IMR-90 (cell line): ENCODE data around the gene RANBP10. TPM values are rescaled to one million over a fixed set of nuclear protein-coding genes. Genes with fewer than 3 reads are reported as not detected.

Source experiments
- ATAC-seq: fragments of 200-7000 bp; cut with Tn5 transposase; 2 replicates; pipeline ENCODE4 v1.9.1; 2020; ENCODE audit warnings: low read depth, mild to moderate bottlenecking, moderate library complexity
- BruUV-seq: library from RNA; stranded (reverse); fragments of 400-500 nt; replicated peaks from 2 replicates; lab custom pipeline; 2021; lab: Mats Ljungman, UMichigan
- CTCF ChIA-PET: fragments of 300-600 bp; formaldehyde crosslinking; extraction: SDS; loops from one replicate; lab custom pipeline; 2021; ENCODE audit warnings: antibody characterized with exemption; lab: Yijun Ruan, JAX
- POLR2A ChIA-PET: fragments of 300-600 bp; sonication (Branson Sonifier 250); formaldehyde crosslinking; loops from one replicate; lab custom pipeline; 2022; ENCODE audit warnings: antibody characterized with exemption; ENCODE audit not compliant: unreplicated experiment; lab: Charles Lee
- DNase-seq: peaks from one replicate; pipeline ENCODE4 v3.0.0; 2013
- H2AFZ ChIP-seq: replicated peaks from 2 replicates; pipeline ENCODE3; 2013; ENCODE audit warnings: low read length, mild to moderate bottlenecking; ENCODE audit not compliant: poor library complexity
- H2AK5ac ChIP-seq: 2 replicates; pipeline ENCODE4 v1.6.1; 2013; ENCODE audit warnings: low read depth, low read length, inconsistent platforms
- H2AK9ac ChIP-seq: replicated peaks from 2 replicates; pipeline ENCODE3; 2013; ENCODE audit warnings: mild to moderate bottlenecking, low read depth, low read length, moderate library complexity; ENCODE audit not compliant: poor library complexity
- H2BK120ac ChIP-seq: 2 replicates; pipeline ENCODE4 v1.6.1; 2013; ENCODE audit warnings: low read depth, low read length, inconsistent platforms
- H2BK15ac ChIP-seq: 3 replicates; pipeline ENCODE4 v1.6.1; 2013; ENCODE audit warnings: low read depth, low read length, inconsistent platforms
- H2BK20ac ChIP-seq: 2 replicates; pipeline ENCODE4 v1.6.1; 2013; ENCODE audit warnings: low read depth, mild to moderate bottlenecking, inconsistent platforms, low read length, moderate library complexity
- H2BK5ac ChIP-seq: 2 replicates; pipeline ENCODE4 v1.6.1; 2013; ENCODE audit warnings: mild to moderate bottlenecking, low read depth, low read length, inconsistent platforms; ENCODE audit not compliant: poor library complexity, severe bottlenecking
- H3K14ac ChIP-seq: replicated peaks from 2 replicates; pipeline ENCODE4 v1.6.1; 2013; ENCODE audit warnings: low read depth, low read length, inconsistent platforms
- H3K18ac ChIP-seq: 2 replicates; pipeline ENCODE4 v1.6.1; 2013; ENCODE audit warnings: low read depth, low read length, control low read depth
- H3K23ac ChIP-seq: 2 replicates; pipeline ENCODE4 v1.6.1; 2013; ENCODE audit warnings: low read depth, low read length, inconsistent platforms
- H3K27ac ChIP-seq: 2 replicates; pipeline ENCODE4 v1.5.1; 2013; ENCODE audit warnings: mild to moderate bottlenecking, control low read depth, low read length; ENCODE audit not compliant: insufficient read depth
- H3K27me3 ChIP-seq: 2 replicates; pipeline ENCODE4 v1.6.1; 2013; ENCODE audit warnings: low read length; ENCODE audit not compliant: control insufficient read depth, insufficient read depth
- H3K36me3 ChIP-seq: 2 replicates; pipeline ENCODE4 v1.6.1; 2013; ENCODE audit warnings: low read length, mixed read lengths; ENCODE audit not compliant: control insufficient read depth, insufficient read depth
- H3K4ac ChIP-seq: 2 replicates; pipeline ENCODE4 v1.6.1; 2013; ENCODE audit warnings: low read depth, low read length, inconsistent platforms
- H3K4me1 ChIP-seq: 2 replicates; pipeline ENCODE4 v1.6.1; 2013; ENCODE audit warnings: low read length, mixed read lengths; ENCODE audit not compliant: control insufficient read depth, insufficient read depth
- H3K4me2 ChIP-seq: 2 replicates; pipeline ENCODE4 v1.6.1; 2013; ENCODE audit warnings: low read depth, mild to moderate bottlenecking, control low read depth, low read length, moderate library complexity
- H3K4me3 ChIP-seq: 2 replicates; pipeline ENCODE4 v1.5.1; 2013; ENCODE audit warnings: low read depth, mild to moderate bottlenecking, control low read depth, low read length, moderate library complexity; ENCODE audit not compliant: insufficient read depth
- H3K56ac ChIP-seq: 2 replicates; pipeline ENCODE4 v1.6.1; 2013; ENCODE audit warnings: low read length, inconsistent platforms; ENCODE audit not compliant: insufficient read depth; ENCODE audit errors: extremely low read depth
- H3K79me1 ChIP-seq, 2 experiments: 2 replicates each; pipeline ENCODE4 v1.6.1; 2013; ENCODE audit warnings: low read length in 2 of 2, inconsistent platforms in 1 of 2, low read depth in 1 of 2
- H3K9ac ChIP-seq: 2 replicates; pipeline ENCODE4 v1.6.1; 2013; ENCODE audit warnings: low read depth, low read length, control low read depth
- H3K9me1 ChIP-seq: 2 replicates; pipeline ENCODE4 v1.6.1; 2013; ENCODE audit warnings: low read length, inconsistent platforms; ENCODE audit not compliant: insufficient read depth
- H3K9me3 ChIP-seq: 2 replicates; pipeline ENCODE4 v1.6.1; 2013; ENCODE audit warnings: low read length; ENCODE audit not compliant: control insufficient read depth, insufficient read depth
- H4K20me1 ChIP-seq: 2 replicates; pipeline ENCODE4 v1.6.1; 2013; ENCODE audit warnings: low read length, inconsistent platforms; ENCODE audit not compliant: insufficient read depth
- H4K5ac ChIP-seq: 2 replicates; pipeline ENCODE4 v1.6.1; 2013; ENCODE audit warnings: mild to moderate bottlenecking, low read depth, low read length, control low read depth
- H4K8ac ChIP-seq, 2 experiments: 2 replicates each; pipeline ENCODE4 v1.6.1; 2013; ENCODE audit warnings: low read depth in 2 of 2, low read length in 2 of 2, control low read depth in 1 of 2, inconsistent platforms in 1 of 2
- H4K91ac ChIP-seq: 2 replicates; pipeline ENCODE4 v1.6.1; 2013; ENCODE audit warnings: low read depth, low read length, inconsistent platforms; ENCODE audit not compliant: insufficient read depth
- MXI1 ChIP-seq: IDR thresholded peaks from 2 replicates; pipeline ENCODE4 v1.6.1; 2012; ENCODE audit warnings: low read depth, mild to moderate bottlenecking, low read length, moderate library complexity, borderline replicate concordance
- SMC3 ChIP-seq: fragments of 150-350 bp; IDR thresholded peaks from 2 replicates; pipeline ENCODE4 v1.6.1; 2016; ENCODE audit warnings: low read depth, mild to moderate bottlenecking, antibody characterized with exemption, low read length, moderate library complexity
- WGBS, 2 experiments: methylation state at CpG; one replicate each; pipeline versions ENCODE4 v1.1.5 to v1.1.7; 2013; ENCODE audit warnings: missing lambda C conversion rate in 2 of 2; ENCODE audit not compliant: insufficient read length in 1 of 2; ENCODE audit errors: extremely low coverage in 2 of 2; 5-methylcytosine and 5-hydroxymethylcytosine counted together
- dilution Hi-C: fragments of 300-500 bp; cut with HindIII; formaldehyde crosslinking; loops from one replicate; pipeline ENCODE4 v1.14.3; 2018; ENCODE audit warnings: low sequenced_read_pairs; ENCODE audit not compliant: unreplicated experiment
- in situ Hi-C: fragments of 300-500 bp; cut with MboI; formaldehyde crosslinking; loops from 3 replicates; pipeline ENCODE4 v1.14.3; 2019; ENCODE audit warnings: low sequenced_read_pairs, inconsistent platforms, mixed read lengths
- intact Hi-C: fragments of 100-400 bp; cut with micrococcal nuclease; formaldehyde crosslinking; loops from 2 replicates; pipeline ENCODE4 v1.10.0; 2022
- polyA plus RNA-seq, 3 experiments: library from polyadenylated mRNA; depleted of rRNA; stranded (reverse); fragments of >200 nt; gene quantifications; 2 replicates each; pipeline ENCODE4 v1.2.3, GENCODE V29; 2012; ENCODE audit warnings: low replicate concordance in 1 of 3
- total RNA-seq: library from RNA; depleted of rRNA; stranded (reverse); fragments of >200 nt; gene quantifications from 2 replicates; pipeline ENCODE4 v1.2.3, GENCODE V29; 2012

Gene RANBP10
- total and polyA plus RNA-seq, 2 of the 4 experiments (the other 2 are of a cell fraction), result 2.7 to 12.1 TPM

DNA sequence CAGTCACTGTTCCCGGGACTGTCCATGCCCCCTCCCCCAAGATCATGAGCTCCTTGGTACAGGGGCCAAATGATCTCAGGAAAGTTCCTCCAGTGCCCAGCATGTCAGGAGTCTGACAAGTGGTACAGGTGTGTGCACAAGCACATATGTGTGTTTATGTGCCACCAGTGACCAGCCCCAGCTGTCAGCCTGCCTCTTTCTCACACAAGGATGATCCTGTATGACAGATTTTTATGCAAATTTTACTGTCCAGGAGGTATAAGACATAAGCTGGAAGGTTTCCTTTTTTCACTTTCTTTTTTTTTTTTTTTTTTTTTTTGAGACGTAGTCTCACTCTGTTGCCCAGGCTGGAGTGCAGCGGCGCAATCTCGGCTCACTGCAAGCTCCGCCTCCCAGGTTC, 55.9 kb downstream of the RANBP10 start:
- Histone ChIP-seq H3K79me1 (peaks cover 5 to 22% of the 10 kb centered on the region in 2 experiments), H2BK20ac (no peak overlapping the region), H3K27ac (no peak overlapping the region), H2BK5ac (no peak overlapping the region), H2AK9ac (no peak overlapping the region), H2BK15ac (no peak overlapping the region), H3K9ac (no peak overlapping the region), H3K36me3 (no peaks in the 10 kb centered on the region; the same call in 1 of the 2 replicates), H2AFZ (no peak overlapping the region), H4K8ac (no peak overlapping the region), H3K27me3 (no peaks in the 10 kb centered on the region), H3K9me1 (peaks cover 21% of the 10 kb centered on the region), H3K4ac (no peak overlapping the region), H3K23ac (no peak overlapping the region), H4K91ac (no peak overlapping the region), H2BK120ac (no peak overlapping the region), H3K4me1 (no peaks in the 10 kb centered on the region), H3K4me2 (no peak overlapping the region), H3K9me3 (no peaks in the 10 kb centered on the region), H3K14ac (no peak overlapping the region), H4K5ac (no peak overlapping the region), H4K20me1 (0 out of 2 replicates have a peak, but pooled peaks cover 12% of the 10 kb centered on the region), H2AK5ac (no peak overlapping the region), H3K56ac (no peak overlapping the region), H3K18ac (no peak overlapping the region), H3K4me3 (no peak overlapping the region)
- TF ChIP-seq SMC3, result no peak
- no peak for TF ChIP-seq MXI1
- in situ Hi-C loops (no loop called here), dilution Hi-C loops (no loop called here), intact Hi-C loops (no loop called here)
- no CpG with 5 or more reads among the region's 6 CpGs for WGBS, 2 experiments
- ChIA-PET POLR2A (no interaction called here), CTCF (no interaction called here)
- DNase-seq (no peak), ATAC-seq (no peak)
- BruUV-seq, result no TSS peak
